ENCODE results near the gene TPST1.
"Not testable (repeated sequence)": the region's sequence is repeated elsewhere in the genome, so short reads cannot be mapped to it uniquely, and the experiment has no call there.

Gene TPST1

GRCh38 chr7:66399566-66399965, 194.4 kb downstream of the TPST1 start:
- H3K9me3 ChIP-seq (ENCODE audit: insufficient read depth, low read depth, low read length), result no peaks in the 10 kb centered on the region
- no peaks in the 10 kb centered on the region for H3F3A ChIP-seq (ENCODE audit: low read depth)
- H3K4me3 ChIP-seq (ENCODE audit: low read length, poor library complexity, severe bottlenecking), result no peak overlapping the region
- no peaks in the 10 kb centered on the region for H3K9me2 ChIP-seq (replicated peaks; ENCODE audit: low read depth, low read length)
- H3K79me2 ChIP-seq (ENCODE audit: insufficient read depth, low read length), result no peaks in the 10 kb centered on the region
- TF ChIP-seq, protein P1, sequence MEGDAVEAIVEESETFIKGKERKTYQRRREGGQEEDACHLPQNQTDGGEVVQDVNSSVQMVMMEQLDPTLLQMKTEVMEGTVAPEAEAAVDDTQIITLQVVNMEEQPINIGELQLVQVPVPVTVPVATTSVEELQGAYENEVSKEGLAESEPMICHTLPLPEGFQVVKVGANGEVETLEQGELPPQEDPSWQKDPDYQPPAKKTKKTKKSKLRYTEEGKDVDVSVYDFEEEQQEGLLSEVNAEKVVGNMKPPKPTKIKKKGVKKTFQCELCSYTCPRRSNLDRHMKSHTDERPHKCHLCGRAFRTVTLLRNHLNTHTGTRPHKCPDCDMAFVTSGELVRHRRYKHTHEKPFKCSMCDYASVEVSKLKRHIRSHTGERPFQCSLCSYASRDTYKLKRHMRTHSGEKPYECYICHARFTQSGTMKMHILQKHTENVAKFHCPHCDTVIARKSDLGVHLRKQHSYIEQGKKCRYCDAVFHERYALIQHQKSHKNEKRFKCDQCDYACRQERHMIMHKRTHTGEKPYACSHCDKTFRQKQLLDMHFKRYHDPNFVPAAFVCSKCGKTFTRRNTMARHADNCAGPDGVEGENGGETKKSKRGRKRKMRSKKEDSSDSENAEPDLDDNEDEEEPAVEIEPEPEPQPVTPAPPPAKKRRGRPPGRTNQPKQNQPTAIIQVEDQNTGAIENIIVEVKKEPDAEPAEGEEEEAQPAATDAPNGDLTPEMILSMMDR (conservative IDR thresholded peaks at IDR 0.05; ENCODE audit: low read length), result no peak
- TF ChIP-seq EZH2phosphoT487 (IDR thresholded peaks at IDR 0.05; ENCODE audit: borderline replicate concordance), result no peak
- H3K4me1 ChIP-seq (ENCODE audit: insufficient read depth, low read length, poor library complexity, severe bottlenecking), result no peaks in the 10 kb centered on the region
- no peak overlapping the region for H3K4me2 ChIP-seq (ENCODE audit: low read depth, low read length, poor library complexity, severe bottlenecking)
- H3K36me3 ChIP-seq (ENCODE audit: insufficient read depth, low read length), result no peaks in the 10 kb centered on the region
- H3K9ac ChIP-seq (ENCODE audit: low read depth, low read length, poor library complexity, severe bottlenecking), result no peak overlapping the region
- H4K20me1 ChIP-seq (ENCODE audit: insufficient read depth, low read length, poor library complexity, severe bottlenecking), result no peaks in the 10 kb centered on the region
- H3K27me3 ChIP-seq (ENCODE audit: insufficient read depth, low read length, poor library complexity, severe bottlenecking), result no peaks in the 10 kb centered on the region
- H2AFZ ChIP-seq (ENCODE audit: low read length), result no peak overlapping the region

DNA sequence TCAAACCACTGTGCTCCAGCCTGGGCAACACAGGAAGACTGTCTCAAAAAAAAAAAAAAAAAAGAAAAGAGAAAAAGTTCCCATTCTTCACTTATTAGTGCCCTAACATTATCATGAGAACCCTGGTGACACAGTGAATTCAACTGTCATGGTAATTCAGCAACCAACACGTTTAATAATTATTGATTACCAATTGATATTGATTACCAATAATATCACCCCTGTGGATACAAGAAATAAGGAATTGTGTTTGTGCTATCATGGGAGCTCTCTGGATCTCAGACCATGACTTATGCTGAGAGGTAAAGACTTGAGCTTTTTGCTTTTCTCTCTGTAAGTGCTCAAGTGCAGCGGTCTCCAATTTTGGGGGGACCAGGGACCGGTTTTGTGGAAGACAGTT, 195.3 kb downstream of the TPST1 start:
- Histone ChIP-seq H3K4me2 (ENCODE audit: low read depth, low read length, poor library complexity, severe bottlenecking) (no peak overlapping the region), H3F3A (ENCODE audit: low read depth) (no peaks in the 10 kb centered on the region), H3K27me3 (ENCODE audit: insufficient read depth, low read length, poor library complexity, severe bottlenecking) (no peaks in the 10 kb centered on the region), H3K4me1 (ENCODE audit: insufficient read depth, low read length, poor library complexity, severe bottlenecking) (no peaks in the 10 kb centered on the region), H3K4me3 (ENCODE audit: low read length, poor library complexity, severe bottlenecking) (no peak overlapping the region), H2AFZ (ENCODE audit: low read length) (no peak overlapping the region), H3K9me2 (replicated peaks; ENCODE audit: low read depth, low read length) (no peaks in the 10 kb centered on the region), H4K20me1 (ENCODE audit: insufficient read depth, low read length, poor library complexity, severe bottlenecking) (no peaks in the 10 kb centered on the region), H3K9me3 (ENCODE audit: insufficient read depth, low read depth, low read length) (no peaks in the 10 kb centered on the region), H3K79me2 (ENCODE audit: insufficient read depth, low read length) (no peaks in the 10 kb centered on the region), H3K9ac (ENCODE audit: low read depth, low read length, poor library complexity, severe bottlenecking) (no peak overlapping the region), H3K36me3 (ENCODE audit: insufficient read depth, low read length) (no peaks in the 10 kb centered on the region)
- TF ChIP-seq, protein P1 (conservative IDR thresholded peaks at IDR 0.05; ENCODE audit: low read length), result no peak
- TF ChIP-seq EZH2phosphoT487 (IDR thresholded peaks at IDR 0.05; ENCODE audit: borderline replicate concordance), result no peak

- H4K20me1 ChIP-seq (ENCODE audit: insufficient read depth, low read length, poor library complexity, severe bottlenecking); H3K9me3 ChIP-seq (ENCODE audit: insufficient read depth, low read depth, low read length); H3K9me2 ChIP-seq (replicated peaks; ENCODE audit: low read depth, low read length); H3K27me3 ChIP-seq (ENCODE audit: insufficient read depth, low read length, poor library complexity, severe bottlenecking); H3K9ac ChIP-seq (ENCODE audit: low read depth, low read length, poor library complexity, severe bottlenecking); H3K36me3 ChIP-seq (ENCODE audit: insufficient read depth, low read length); H3F3A ChIP-seq (ENCODE audit: low read depth); H3K79me2 ChIP-seq (ENCODE audit: insufficient read depth, low read length); H3K4me1 ChIP-seq (ENCODE audit: insufficient read depth, low read length, poor library complexity, severe bottlenecking); H2AFZ ChIP-seq (ENCODE audit: low read length); H3K4me3 ChIP-seq (ENCODE audit: low read length, poor library complexity, severe bottlenecking); H3K4me2 ChIP-seq (ENCODE audit: low read depth, low read length, poor library complexity, severe bottlenecking): not testable (repeated sequence)
Observed at GRCh38 chr7:66401126-66401525, 196.0 kb downstream of the TPST1 start.

GRCh38 chr7:66401932-66402331, 196.8 kb downstream of the TPST1 start:
- H2AFZ ChIP-seq (ENCODE audit: low read length); H3F3A ChIP-seq (ENCODE audit: low read depth); H3K4me1 ChIP-seq (ENCODE audit: insufficient read depth, low read length, poor library complexity, severe bottlenecking): not testable (repeated sequence)

More at GRCh38 chr7:66401932-66402331, 196.8 kb downstream of the TPST1 start:
- H3K9ac ChIP-seq (ENCODE audit: low read depth, low read length, poor library complexity, severe bottlenecking); H3K4me2 ChIP-seq (ENCODE audit: low read depth, low read length, poor library complexity, severe bottlenecking); H4K20me1 ChIP-seq (ENCODE audit: insufficient read depth, low read length, poor library complexity, severe bottlenecking); H3K27me3 ChIP-seq (ENCODE audit: insufficient read depth, low read length, poor library complexity, severe bottlenecking); H3K4me3 ChIP-seq (ENCODE audit: low read length, poor library complexity, severe bottlenecking); H3K36me3 ChIP-seq (ENCODE audit: insufficient read depth, low read length); H3K9me2 ChIP-seq (replicated peaks; ENCODE audit: low read depth, low read length); H3K9me3 ChIP-seq (ENCODE audit: insufficient read depth, low read depth, low read length); H3K79me2 ChIP-seq (ENCODE audit: insufficient read depth, low read length): not testable (repeated sequence)
